Measurements from ENCODE around the gene CCDC177. TPM values are rescaled to one million over a fixed set of nuclear protein-coding genes. Genes with fewer than 3 reads are reported as not detected.

Gene CCDC177
- total RNA-seq, 4 donors from 2014 or later, result not detected

GRCh38 chr14:69560826-69561225 is 13.8 kb downstream of the CCDC177 start:
- no peak for TF ChIP-seq POLR2A (IDR thresholded peaks at IDR 0.05)
- WGBS, 2 donors, result 83 to 88% methylated on average over 7 of the region's 7 CpGs
- intact Hi-C loops (cut with DNase I), result no loop called here
- Histone ChIP-seq H3K36me3 (no peaks in the 10 kb centered on the region), H3K4me1 (no peaks in the 10 kb centered on the region), H3K9me3 (no peaks in the 10 kb centered on the region), H3K27ac (no peak overlapping the region), H3K27me3 (no peaks in the 10 kb centered on the region), H3K4me3 (replicated peaks in 1 of 3) (no peak overlapping the region)
- DNase-seq, result no peak

- 28 to 44% methylated on average over 6 of the region's 6 CpGs for WGBS, 2 donors
- H3K9me3 ChIP-seq, result no peaks in the 10 kb centered on the region
- no peak for DNase-seq
- no peaks in the 10 kb centered on the region for H3K4me1 ChIP-seq
- TF ChIP-seq CTCF (IDR thresholded peaks at IDR 0.05), result no peak
- no peak overlapping the region for H3K27ac ChIP-seq
- intact Hi-C loops (cut with DNase I), result no loop called here
- no peaks in the 10 kb centered on the region for H3K36me3 ChIP-seq
- no peak overlapping the region for H3K4me3 ChIP-seq (replicated peaks in 1 of 3)
- no peaks in the 10 kb centered on the region for H3K27me3 ChIP-seq
Observed at GRCh38 chr14:69559581-69560011, 15.1 kb downstream of the CCDC177 start.

- WGBS, 2 donors, result 83 to 89% methylated on average over 4 of the region's 4 CpGs
- H3K27me3 ChIP-seq, result no peaks in the 10 kb centered on the region
- no peak overlapping the region for H3K4me3 ChIP-seq (replicated peaks in 1 of 3)
- H3K27ac ChIP-seq, result no peak overlapping the region
- TF ChIP-seq POLR2A (IDR thresholded peaks at IDR 0.05) (no peak), CTCF (IDR thresholded peaks at IDR 0.05) (no peak)
- no peaks in the 10 kb centered on the region for H3K36me3 ChIP-seq
- DNase-seq, result no peak
- H3K4me1 ChIP-seq, result no peaks in the 10 kb centered on the region
- intact Hi-C loops (cut with DNase I), result no loop called here
- H3K9me3 ChIP-seq, result no peaks in the 10 kb centered on the region
Observed at GRCh38 chr14:69558774-69559173, 15.9 kb downstream of the CCDC177 start.

GRCh38 chr14:69554500-69554899 is 20.2 kb downstream of the CCDC177 start:
- no peaks in the 10 kb centered on the region for H3K4me1 ChIP-seq
- no peak overlapping the region for H3K27ac ChIP-seq
- no peaks in the 10 kb centered on the region for H3K36me3 ChIP-seq
- H3K4me3 ChIP-seq (replicated peaks in 1 of 3), result no peak overlapping the region
- intact Hi-C loops (cut with DNase I), result no loop called here
- WGBS, 2 donors, result 19 to 23% methylated on average over 4 of the region's 4 CpGs
- TF ChIP-seq CTCF (IDR thresholded peaks at IDR 0.05) (no peak), POLR2A (IDR thresholded peaks at IDR 0.05) (no peak)
- no peaks in the 10 kb centered on the region for H3K27me3 ChIP-seq
- H3K9me3 ChIP-seq, result no peaks in the 10 kb centered on the region
- peak; percentile 82 to 86 for DNase-seq

- Histone ChIP-seq H3K27me3 (no peaks in the 10 kb centered on the region), H3K4me1 (no peaks in the 10 kb centered on the region), H3K9me3 (no peaks in the 10 kb centered on the region), H3K36me3 (no peaks in the 10 kb centered on the region), H3K27ac (no peak overlapping the region), H3K4me3 (replicated peaks in 1 of 3) (no peak overlapping the region)
- TF ChIP-seq CTCF (IDR thresholded peaks at IDR 0.05) (no peak), POLR2A (IDR thresholded peaks at IDR 0.05) (no peak)
- intact Hi-C loops (cut with DNase I), result no loop called here
- no peak for DNase-seq
- 71 to 95% methylated on average over 1 of the region's 1 CpG for WGBS, 2 donors
Observed at GRCh38 chr14:69553252-69553651, 21.4 kb downstream of the CCDC177 start.

- Histone ChIP-seq H3K27me3 (no peaks in the 10 kb centered on the region), H3K9me3 (no peaks in the 10 kb centered on the region), H3K4me3 (replicated peaks in 1 of 3) (no peak overlapping the region), H3K4me1 (peaks cover 5 to 8% of the 10 kb centered on the region in 2 donors), H3K36me3 (no peaks in the 10 kb centered on the region), H3K27ac (no peak overlapping the region)
- WGBS, 2 donors, result 82 to 83% methylated on average over 2 of the region's 2 CpGs
- no peak for DNase-seq
- TF ChIP-seq CTCF (IDR thresholded peaks at IDR 0.05), result no peak
- no peak for TF ChIP-seq POLR2A (IDR thresholded peaks at IDR 0.05)
- intact Hi-C loops (cut with DNase I), result no loop called here
Observed at GRCh38 chr14:69551511-69551910, 23.2 kb downstream of the CCDC177 start.

Data from thyroid gland (tissue), 4 donors.